ENCODE measurements around the gene RIN1. TPM values are rescaled to one million over a fixed set of nuclear protein-coding genes. Genes with fewer than 3 reads are reported as not detected.

The RIN1 gene
- polyA plus RNA-seq, 1 donor (not counting 4 experiments of a cell fraction or from before 2014, with no cell fraction given) = 10.6 TPM

GRCh38 chr11:66368484-66368883 lies 32.2 kb upstream of the RIN1 start:
- H3K9me1 ChIP-seq (ENCODE audit: control insufficient read depth, extremely low read depth, insufficient read depth, low read length) = no peaks in the 10 kb centered on the region
- no peak overlapping the region for H3K9ac ChIP-seq (ENCODE audit: control insufficient read depth, extremely low read depth, insufficient read depth, low read length)
- TF ChIP-seq EZH2 (IDR thresholded peaks at IDR 0.05; ENCODE audit: low read length) (no peak), CTCF (optimal IDR thresholded peaks at IDR 0.05 in 1 of 3, IDR thresholded peaks at IDR 0.05 in 1 of 3, conservative IDR thresholded peaks at IDR 0.05 in 1 of 3; ENCODE audit: extremely low read depth in 1 of 3, insufficient read depth in 2 of 3, low read length in 3 of 3) (no peak)
- no peak overlapping the region for H3K4me2 ChIP-seq (ENCODE audit: control insufficient read depth, extremely low read depth, insufficient read depth, low read depth, low read length)
- no peaks in the 10 kb centered on the region for H3K79me2 ChIP-seq (ENCODE audit: control insufficient read depth, insufficient read depth, low read length)
- H3K9me3 ChIP-seq (ENCODE audit: control insufficient read depth, low read depth, low read length) = no peaks in the 10 kb centered on the region
- no peak for FAIRE-seq
- H3K4me1 ChIP-seq (ENCODE audit: control insufficient read depth, extremely low read depth, insufficient read depth, low read length) = peaks cover 7% of the 10 kb centered on the region
- dilution Hi-C loops (cut with MboI; ENCODE audit: extremely low pct_ligation_motif_present, low sequenced_read_pairs) = no loop called here
- no peak for DNase-seq (ENCODE audit: low read depth, low spot score)
- H3K4me3 ChIP-seq (ENCODE audit: control insufficient read depth in 2 of 3, extremely low read depth in 1 of 3, insufficient read depth in 2 of 3, low read depth in 1 of 3, low read length in 3 of 3) = no peak overlapping the region
- no peaks in the 10 kb centered on the region for H3K27me3 ChIP-seq (ENCODE audit: control insufficient read depth, extremely low read depth, insufficient read depth, low read length)
- H2AFZ ChIP-seq (ENCODE audit: control insufficient read depth, low read length) = no peak overlapping the region
- peaks cover under 1% of the 10 kb centered on the region for H4K20me1 ChIP-seq (ENCODE audit: control insufficient read depth, extremely low read depth, insufficient read depth, low read length)
- H3K27ac ChIP-seq (ENCODE audit: control insufficient read depth, insufficient read depth, low read length) = no peak overlapping the region
- H3K36me3 ChIP-seq (ENCODE audit: control insufficient read depth in 2 of 2, extremely low read depth in 1 of 2, insufficient read depth in 2 of 2, low read length in 2 of 2) = peaks cover 0 to 5% of the 10 kb centered on the region in 2 experiments

GRCh38 chr11:66367561-66368312 lies 31.5 kb upstream of the RIN1 start:
- TF ChIP-seq CTCF (optimal IDR thresholded peaks at IDR 0.05 in 1 of 3, IDR thresholded peaks at IDR 0.05 in 1 of 3, conservative IDR thresholded peaks at IDR 0.05 in 1 of 3; ENCODE audit: extremely low read depth in 1 of 3, insufficient read depth in 2 of 3, low read length in 3 of 3) = no peak
- no peak for TF ChIP-seq EZH2 (IDR thresholded peaks at IDR 0.05; ENCODE audit: low read length)
- Histone ChIP-seq H3K4me1 (ENCODE audit: control insufficient read depth, extremely low read depth, insufficient read depth, low read length) (peaks cover 7% of the 10 kb centered on the region), H3K9ac (ENCODE audit: control insufficient read depth, extremely low read depth, insufficient read depth, low read length) (no peak overlapping the region), H3K9me3 (ENCODE audit: control insufficient read depth, low read depth, low read length) (no peaks in the 10 kb centered on the region), H2AFZ (ENCODE audit: control insufficient read depth, low read length) (no peak overlapping the region), H3K36me3 (ENCODE audit: control insufficient read depth in 2 of 2, extremely low read depth in 1 of 2, insufficient read depth in 2 of 2, low read length in 2 of 2) (peaks cover 0 to 5% of the 10 kb centered on the region in 2 experiments), H3K79me2 (ENCODE audit: control insufficient read depth, insufficient read depth, low read length) (no peaks in the 10 kb centered on the region), H4K20me1 (ENCODE audit: control insufficient read depth, extremely low read depth, insufficient read depth, low read length) (peaks cover 3% of the 10 kb centered on the region), H3K4me2 (ENCODE audit: control insufficient read depth, extremely low read depth, insufficient read depth, low read depth, low read length) (no peak overlapping the region), H3K4me3 (ENCODE audit: control insufficient read depth in 2 of 3, extremely low read depth in 1 of 3, insufficient read depth in 2 of 3, low read depth in 1 of 3, low read length in 3 of 3) (no peak overlapping the region), H3K9me1 (ENCODE audit: control insufficient read depth, extremely low read depth, insufficient read depth, low read length) (no peaks in the 10 kb centered on the region), H3K27me3 (ENCODE audit: control insufficient read depth, extremely low read depth, insufficient read depth, low read length) (no peaks in the 10 kb centered on the region), H3K27ac (ENCODE audit: control insufficient read depth, insufficient read depth, low read length) (no peak overlapping the region)
- dilution Hi-C loops (cut with MboI; ENCODE audit: extremely low pct_ligation_motif_present, low sequenced_read_pairs) = no loop called here
- FAIRE-seq (no peak), DNase-seq (ENCODE audit: low read depth, low spot score) (no peak)

Data from keratinocyte (primary cell).